Epithelial cell of prostate (primary cell): Measurements from ENCODE around the gene NARS2.

Experiments
- DNase-seq: peaks from one replicate; pipeline ENCODE4 v3.0.0-alpha.2; 2011; ENCODE audit warnings: low read depth, low spot score
- H3K27ac ChIP-seq: fragments of 450-650 bp; 2 replicates; pipeline ENCODE4 v1.5.1; 2017; ENCODE audit warnings: mild to moderate bottlenecking

The NARS2 gene

DNA sequence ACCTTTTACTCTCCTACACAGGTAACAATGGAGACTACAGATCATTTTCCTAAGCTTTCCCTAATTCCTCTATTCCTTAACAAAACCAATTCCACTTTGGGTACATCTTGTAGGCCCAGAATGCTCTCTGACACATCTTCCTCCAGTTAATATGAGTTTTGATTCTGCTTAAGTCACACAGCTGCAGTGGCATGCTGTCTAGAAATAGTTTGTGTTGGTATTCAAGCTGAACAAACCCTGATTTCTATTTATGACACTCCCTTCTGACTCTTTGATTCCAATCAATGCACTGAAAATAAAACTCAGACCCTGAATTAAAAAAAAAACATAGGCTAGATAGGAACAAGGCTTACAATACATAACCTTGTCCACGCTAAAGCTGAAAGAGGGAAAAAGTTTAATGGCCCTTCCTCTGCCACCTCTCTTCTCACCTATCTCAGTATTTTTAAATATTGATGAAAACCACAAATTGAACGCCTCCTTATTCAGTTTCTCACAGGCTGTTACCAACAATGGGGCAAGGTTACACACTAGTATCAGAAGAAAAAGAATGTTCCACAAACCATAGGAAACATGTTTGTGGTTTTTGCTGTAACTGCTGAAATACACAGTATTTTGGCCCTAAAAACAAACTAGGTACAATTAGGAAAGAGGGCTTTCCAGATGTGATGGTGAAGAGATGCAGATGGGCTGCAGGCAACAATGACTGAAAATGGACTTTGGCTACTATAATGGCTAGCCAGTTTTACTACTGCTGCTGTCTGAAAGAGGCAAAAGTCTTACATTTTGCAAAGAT, 121.3 kb downstream of the NARS2 start:
- no peak for DNase-seq
- no peak overlapping the region for H3K27ac ChIP-seq

DNA sequence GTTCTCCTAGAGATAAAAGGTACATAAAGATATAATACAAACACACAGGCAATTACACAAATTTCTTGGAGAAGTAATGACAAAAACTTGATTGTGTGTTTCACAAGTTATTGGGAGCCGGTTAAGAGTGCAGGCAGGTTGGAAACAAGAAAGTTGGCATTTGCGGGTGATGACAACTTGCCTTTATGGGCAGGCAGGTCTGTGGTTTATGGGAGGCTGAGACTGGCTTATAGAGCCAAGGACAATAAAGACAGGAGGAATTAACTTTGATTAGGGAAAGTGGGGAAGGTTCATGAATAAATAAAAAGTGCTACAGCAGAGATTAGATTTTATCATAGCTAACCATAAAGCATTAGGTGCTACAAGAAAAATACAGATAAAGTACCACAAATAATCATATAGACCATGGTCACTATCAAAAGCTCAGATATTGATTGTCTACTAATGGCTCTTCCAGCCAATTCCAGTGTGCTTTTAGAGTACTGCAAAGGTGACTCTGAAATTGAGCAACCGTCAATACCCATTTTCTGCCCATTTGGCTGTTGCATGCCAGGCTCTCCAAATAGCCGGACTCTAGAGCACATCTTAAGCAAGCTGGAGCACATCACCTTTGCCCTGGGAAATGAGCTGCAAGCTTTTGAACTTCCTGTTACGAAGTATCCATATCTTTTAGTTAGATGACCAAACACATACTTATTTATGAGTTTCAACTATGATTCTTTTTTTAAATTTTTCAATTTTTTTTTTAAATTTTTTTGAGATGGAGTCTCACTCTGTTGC, 123.1 kb downstream of the NARS2 start:
- no peak for DNase-seq
- no peak overlapping the region for H3K27ac ChIP-seq

DNA sequence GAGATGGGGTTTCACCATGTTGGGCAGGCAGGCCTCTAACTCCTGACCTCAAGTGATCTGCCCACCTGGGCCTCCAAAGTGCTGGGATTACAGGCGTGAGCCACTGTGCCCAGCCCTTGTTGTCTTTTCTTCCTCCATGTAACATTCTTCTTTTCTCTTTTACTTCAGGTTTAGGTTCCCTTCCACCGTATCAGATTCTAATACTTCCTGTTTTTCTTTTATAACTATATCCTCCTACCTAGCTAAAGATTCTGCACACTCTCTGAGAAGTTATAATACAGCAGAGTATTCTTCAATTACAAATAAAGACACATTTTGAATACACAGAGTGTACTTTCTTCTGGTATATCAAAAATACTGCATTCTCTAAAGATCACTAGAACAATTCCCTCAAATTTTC, 123.8 kb downstream of the NARS2 start:
- DNase-seq = no peak
- no peak overlapping the region for H3K27ac ChIP-seq

DNA sequence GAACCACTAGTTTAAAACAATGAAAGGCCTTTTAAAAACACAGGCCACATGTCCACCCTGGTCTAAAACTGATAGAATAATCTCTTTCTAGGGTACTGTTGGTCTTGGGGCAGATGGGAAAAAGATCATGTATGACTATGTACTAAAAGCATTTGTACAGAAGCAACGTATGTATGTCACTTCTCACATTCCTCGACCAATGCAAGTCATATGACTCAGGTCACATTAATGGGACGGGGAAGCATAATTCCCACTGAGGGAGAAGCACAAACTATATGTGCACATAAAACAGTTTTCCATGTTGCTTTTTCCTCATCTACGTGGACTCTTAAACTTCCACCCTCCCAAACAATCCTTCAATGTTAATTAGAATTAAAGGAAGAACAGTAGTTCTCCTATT, 124.8 kb downstream of the NARS2 start:
- no peak for DNase-seq
- no peak overlapping the region for H3K27ac ChIP-seq

DNA sequence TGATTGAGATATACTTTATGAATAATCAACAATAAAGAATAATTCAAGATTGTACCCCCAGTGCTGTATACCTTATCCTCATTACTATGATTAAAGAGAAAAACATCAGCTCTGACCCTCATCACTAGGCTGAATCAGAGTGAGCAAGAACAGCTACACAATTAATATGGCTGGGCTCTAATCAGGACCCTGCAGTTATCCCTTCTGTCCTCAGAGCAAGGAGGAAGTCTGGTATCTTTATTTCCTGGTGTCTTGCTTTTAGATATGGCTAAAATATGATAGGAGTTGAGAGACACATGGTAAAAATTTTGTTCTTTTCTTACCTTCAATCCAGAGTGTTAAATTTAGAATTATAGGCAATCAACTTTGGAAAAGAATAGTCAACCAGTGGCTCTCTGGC, 128.5 kb downstream of the NARS2 start:
- no peak for DNase-seq
- H3K27ac ChIP-seq = no peak overlapping the region

DNA sequence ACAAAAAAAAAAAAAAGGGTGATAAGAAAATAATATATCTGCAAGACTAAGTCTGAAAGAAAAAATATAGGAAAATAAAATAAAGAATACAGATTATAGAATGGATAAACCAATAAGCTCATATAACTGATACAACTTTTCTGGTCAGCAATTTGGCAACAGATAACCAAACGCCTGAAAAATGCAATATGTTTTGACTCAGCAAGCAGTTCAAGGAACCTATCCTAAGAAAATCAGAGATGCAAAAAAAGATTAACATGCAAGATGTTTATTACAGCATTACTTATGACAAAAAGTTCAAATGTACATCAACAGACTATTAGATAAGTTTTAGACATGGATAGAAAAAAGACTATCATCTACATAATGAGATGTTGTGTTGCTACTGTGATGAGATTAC, 129.9 kb downstream of the NARS2 start:
- no peak for DNase-seq
- H3K27ac ChIP-seq = no peak overlapping the region

DNA sequence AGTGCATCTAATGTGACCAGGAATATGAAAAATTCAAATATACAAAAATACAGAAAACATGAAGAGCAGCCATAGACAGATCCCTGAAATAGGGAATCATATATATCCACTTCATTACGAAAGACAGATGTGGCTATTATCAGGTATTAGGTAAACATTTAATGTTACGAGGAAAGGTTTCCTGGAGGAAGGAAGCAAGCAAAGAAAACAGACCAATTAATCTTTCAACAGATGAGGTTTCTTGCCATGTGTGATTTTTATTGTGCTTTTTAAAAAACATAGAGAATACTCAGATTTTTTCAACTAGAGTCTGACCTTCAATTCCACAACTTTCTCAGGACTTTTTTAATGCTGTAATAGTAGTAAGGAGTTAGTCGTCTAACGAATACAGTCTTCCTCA, 132.7 kb downstream of the NARS2 start:
- DNase-seq = no peak
- no peak overlapping the region for H3K27ac ChIP-seq

DNA sequence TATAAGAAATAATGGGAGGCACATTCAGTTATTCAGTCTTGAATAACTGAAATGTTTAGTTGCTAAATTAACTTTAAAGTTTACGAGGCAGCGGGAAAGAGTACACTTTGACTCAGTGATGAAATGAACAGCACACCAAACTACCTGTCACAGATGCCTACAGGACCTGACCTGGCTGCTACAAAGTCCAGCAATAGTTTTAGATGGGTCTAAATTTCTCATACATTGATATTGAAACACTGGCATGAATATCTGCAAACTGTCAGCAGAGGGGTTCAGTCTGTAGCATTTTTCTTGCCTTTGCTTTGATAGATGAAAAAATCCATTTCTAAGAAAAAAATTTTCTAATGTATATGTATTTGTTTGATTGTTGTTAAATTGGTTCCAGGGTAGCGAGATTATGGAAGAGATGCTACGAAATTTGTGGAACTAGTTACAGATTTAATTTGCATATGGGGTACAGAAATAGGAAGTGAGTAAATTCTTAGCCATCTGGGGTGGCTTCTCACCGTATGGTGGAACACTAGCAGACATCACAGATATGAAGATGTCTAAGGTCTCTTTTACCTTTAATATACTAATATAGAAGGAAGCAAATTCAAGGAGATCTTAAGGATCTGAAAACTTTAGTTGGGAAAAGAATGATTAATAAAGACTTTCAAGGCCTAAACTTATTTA, 136.2 kb downstream of the NARS2 start:
- no peak overlapping the region for H3K27ac ChIP-seq
- no peak for DNase-seq

DNA sequence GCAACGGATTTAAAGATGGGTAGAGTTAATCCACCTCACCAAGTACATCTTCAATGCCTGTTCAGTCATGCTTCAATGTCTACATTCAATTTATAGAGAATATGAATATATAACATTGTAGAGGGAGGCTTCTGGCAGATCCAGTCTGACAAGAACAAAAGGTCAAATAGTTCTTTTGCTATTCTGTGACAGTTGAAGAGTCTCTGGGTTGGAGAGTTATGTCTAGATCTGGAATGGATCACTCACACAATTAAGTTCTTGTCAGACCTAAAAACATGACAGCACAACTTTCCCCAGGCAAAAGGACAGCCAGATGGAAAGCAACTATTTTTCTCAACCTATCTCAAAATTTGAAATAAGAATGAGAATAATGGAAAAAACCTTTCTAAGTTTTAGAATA, 141.7 kb downstream of the NARS2 start:
- H3K27ac ChIP-seq = no peak overlapping the region
- DNase-seq = no peak

DNA sequence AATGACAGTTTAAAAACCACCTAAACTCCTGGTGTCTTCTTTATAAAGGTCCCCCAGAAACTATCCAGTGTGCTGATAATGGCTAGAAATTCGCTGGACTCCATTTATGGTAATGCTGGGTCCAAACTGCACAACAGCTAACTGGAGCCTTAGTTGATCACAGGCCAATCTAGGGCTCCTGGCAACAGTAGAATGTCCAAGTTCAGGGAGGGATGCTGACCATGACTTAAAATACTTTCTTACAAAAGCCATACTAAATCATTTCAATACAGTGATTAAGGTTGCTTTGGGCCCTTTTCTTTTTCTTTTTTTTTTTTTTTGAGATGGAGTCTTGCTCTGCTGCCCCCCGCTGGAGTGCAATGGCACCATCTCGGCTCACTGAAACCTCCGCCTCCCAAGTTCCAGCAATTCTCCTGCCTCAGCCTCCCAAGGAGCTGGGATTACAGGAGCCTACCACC, 142.6 kb downstream of the NARS2 start:
- H3K27ac ChIP-seq = no peak overlapping the region
- DNase-seq = no peak

DNA sequence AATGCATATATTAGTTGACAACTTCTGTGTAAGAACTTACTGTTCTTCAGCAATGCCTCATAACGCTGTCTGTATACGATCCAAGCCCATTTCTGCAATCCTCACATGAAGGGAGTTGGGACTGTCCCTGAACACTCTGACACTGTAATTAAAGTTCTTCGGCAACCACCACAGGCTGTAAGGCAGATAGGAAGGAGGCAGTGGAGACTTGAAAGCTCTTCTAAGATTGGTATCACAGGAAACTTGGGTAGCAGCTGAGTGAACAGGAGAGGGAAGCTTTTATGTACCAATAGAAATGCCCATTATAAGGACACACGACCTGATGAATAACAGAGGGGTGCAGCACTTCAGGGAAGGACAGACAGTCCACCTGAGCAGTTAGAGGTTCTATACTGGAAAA, 145.0 kb downstream of the NARS2 start:
- no peak for DNase-seq

DNA sequence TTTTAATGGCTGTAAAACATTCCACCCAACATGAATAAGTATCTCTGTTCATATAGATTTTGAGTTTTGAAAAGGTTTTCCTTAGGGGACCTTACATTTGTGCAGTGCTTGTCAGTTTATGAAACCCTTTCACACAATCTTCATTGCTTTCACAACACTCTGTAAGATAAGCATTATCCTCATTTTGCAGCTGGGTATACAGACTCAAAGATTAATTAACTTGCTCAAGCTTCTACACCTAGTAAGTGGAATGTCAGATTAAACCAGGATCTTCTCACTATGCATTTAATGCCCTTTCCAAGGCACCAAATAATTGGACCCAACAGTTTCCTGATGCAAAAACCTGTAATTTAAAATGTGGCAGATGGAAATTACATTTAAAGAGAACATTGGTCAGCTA, 145.5 kb downstream of the NARS2 start:
- no peak for DNase-seq

More for the DNA sequence above, 145.0 kb downstream of the NARS2 start:
- no peak overlapping the region for H3K27ac ChIP-seq

DNA sequence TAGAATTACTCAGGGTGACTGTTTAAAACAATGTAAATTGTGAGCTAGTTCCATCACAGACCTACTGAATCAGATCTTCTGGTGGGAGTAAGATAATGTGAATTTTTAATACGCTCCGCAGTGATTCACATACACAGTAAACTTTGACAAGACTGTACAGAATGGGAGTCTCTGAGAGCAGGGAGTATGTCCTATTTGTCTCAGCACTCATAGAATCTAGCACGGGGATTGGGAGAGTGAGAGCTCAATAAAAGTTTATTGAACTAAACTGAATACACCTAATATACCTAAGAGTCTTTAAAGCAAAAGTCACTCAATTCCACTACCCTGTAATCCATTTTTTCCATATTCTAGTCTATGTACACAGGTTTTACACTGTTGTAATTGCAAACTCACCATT, 145.9 kb downstream of the NARS2 start:
- H3K27ac ChIP-seq = no peak overlapping the region
- DNase-seq = no peak

More for the DNA sequence above, 145.5 kb downstream of the NARS2 start:
- no peak overlapping the region for H3K27ac ChIP-seq

DNA sequence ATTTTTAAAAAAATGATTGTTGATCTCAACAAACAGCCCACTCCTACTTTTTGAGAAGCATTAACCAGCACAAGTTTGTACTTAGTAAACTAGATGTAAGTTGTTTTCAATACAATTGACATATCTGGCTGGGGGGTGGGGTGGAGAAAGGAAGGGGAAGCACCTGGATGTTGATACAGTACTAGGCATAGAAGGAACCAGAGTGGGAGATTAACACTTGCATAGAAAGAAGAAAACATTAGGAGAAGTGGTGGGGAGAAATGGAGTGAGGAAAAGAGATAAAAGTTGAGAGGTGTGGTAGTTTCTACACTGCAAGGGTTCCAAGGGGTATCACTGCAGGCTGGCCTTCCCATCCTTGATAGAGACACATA, 146.4 kb downstream of the NARS2 start:
- DNase-seq = no peak
- H3K27ac ChIP-seq = no peak overlapping the region

DNA sequence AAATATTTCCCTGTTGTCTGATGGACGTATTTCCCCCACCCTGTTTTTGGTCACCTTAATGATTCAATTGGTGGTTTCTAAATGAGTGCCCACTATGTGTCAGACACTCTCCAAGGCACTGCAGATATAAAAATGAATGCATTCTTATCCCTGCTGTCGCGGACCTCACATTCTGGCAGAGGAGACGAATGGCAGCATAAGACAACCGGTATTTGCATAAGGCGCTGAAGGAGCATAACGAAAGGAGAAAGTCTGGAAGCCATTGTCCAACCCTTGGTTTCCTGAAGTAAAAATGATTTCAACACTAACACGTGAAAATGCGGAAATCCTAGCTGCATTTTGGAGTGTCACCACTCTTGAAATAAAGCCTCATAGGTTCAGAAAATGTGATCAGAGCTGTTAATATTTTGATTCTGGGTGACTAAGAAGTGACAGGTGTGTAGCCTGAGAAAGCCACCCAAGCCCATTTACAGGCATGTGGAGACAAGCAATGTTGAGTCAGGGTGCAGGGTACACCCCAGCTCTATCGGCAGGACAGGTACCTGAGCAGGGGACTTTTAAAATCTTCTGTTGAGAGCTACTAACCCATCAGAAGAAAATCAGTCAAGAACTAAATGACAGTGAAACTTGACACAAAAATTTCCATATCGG, 146.9 kb downstream of the NARS2 start:
- no peak overlapping the region for H3K27ac ChIP-seq
- DNase-seq = no peak

DNA sequence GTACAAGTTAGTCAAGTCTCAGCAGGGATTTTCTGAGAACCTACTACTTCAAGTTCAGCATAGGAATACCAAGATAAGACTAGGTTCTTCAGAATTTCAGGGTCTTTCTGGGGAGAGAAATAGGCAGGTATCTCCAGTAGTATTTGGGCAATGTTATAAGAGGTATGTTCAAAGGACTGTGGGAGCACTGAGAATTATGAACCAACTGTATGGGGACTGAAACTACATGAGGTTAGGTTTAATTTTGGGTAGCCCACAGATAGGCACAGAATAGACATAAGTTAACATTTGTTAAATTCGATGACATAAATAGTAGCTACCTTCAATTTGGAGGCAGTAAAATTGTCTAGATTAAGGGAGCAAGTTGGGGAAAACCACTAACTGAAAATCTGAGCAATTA, 147.8 kb downstream of the NARS2 start:
- no peak for DNase-seq
- no peak overlapping the region for H3K27ac ChIP-seq

DNA sequence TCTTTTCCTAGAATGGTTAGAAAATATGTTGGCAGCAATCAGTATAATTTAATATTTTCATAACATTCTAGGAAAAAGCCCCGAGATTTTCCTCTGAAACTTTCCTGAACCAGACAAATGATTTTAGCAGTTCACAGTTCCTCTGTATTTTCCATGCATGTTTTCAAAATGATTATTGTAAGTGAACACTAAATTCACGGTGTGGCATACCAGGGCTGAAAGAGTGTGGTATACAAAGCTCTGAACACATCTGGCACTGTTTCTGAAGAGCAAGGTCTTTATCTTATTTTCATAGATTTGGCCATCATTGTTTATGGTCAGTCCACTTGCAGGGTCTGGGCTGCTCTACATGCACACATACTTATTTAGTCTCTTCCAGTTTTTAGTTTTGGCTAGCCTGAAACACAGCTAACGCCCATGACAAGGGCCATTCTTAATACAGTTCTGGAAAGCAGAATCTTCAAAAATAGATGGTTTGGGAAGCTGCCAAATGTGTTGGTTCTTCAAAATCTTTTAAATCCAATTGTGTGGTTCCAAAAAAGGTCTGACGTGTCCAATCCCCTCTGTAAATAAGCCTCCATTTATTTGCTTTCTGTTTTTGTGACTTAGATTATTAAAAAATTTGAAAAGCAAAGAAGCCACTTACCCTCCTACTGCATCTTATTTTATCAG, 149.1 kb downstream of the NARS2 start:
- H3K27ac ChIP-seq = no peak overlapping the region
- DNase-seq = no peak

DNA sequence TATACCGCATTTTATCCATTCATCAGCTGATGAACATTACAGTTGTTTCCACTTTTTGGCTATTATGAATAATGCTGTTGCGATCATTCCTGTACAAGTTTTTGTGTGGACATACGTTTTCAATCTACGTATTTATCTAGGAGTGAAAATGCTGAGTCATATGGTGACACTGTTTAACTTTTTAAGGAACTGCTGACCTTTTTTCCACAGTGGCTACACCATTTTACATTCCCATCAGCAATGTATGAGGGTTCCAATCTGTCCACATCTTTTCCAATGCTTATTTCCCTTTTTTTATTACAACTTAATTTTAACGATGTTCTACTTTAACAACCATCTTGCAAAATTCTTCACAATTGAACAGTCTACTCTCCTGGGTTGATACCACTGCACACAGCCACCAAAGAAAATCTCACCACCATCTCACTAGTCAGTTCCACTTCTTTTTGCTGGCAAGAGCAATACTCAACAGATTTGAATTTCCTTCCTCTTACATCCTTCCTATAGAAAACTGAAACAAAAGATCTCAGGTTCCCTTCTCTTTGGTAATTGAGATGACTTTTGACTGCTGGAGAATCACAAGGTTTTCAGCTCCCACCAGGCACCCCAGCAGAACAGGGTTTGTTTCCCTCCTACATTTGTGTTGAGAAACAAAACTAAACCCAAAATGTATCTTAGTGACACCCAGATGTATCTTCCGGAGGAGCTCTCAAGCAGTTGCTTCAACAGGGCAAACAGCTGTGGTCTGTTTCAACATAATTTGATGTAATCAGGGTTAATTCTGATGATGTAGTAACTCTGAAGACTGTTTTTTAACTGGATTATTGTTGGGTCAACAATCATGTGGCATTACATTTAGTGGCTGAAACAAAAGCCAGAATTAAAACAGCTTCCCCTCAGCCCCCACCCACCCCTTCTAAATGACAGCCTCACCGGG, 150.1 kb downstream of the NARS2 start:
- DNase-seq = no peak
- no peak overlapping the region for H3K27ac ChIP-seq

DNA sequence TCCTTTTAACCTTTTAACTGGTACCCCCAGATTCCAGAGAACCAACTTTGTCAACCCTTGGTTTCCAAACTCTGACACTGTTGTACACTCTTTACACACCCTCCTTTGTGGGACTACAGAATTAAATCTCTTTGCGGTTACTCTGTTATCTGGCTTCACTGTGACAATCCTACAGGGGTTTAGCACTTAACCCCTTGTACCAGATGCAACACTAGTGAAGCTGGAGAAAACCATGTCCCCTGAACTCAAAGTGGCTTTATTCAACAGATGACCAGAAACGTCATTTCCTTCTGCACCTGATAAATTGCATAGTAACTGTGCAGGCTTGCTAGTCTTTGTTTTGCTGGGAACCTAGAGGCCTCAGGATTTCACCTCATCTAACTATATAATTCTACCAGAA, 151.4 kb downstream of the NARS2 start:
- no peak overlapping the region for H3K27ac ChIP-seq
- DNase-seq = no peak
